Sciatic nerve (tissue), 2 donors: Measurements from ENCODE around the gene HPCAL1. TPM values are rescaled to one million over a fixed set of nuclear protein-coding genes. Genes with fewer than 3 reads are reported as not detected.
A peak's percentile ranks its signal among the peaks of the same experiment; 100 is the strongest.

Source experiments
- ATAC-seq: fragments of 200-7000 bp; cut with Tn5 transposase; one replicate; pipeline ENCODE4 v1.9.1; 2020; ENCODE audit warnings: mild to moderate bottlenecking, moderate library complexity
- DNase-seq: peaks from one replicate; pipeline ENCODE4 v3.0.0-alpha.2; 2020; ENCODE audit warnings: low spot score
- intact Hi-C: fragments of 100-400 bp; cut with DNase I; formaldehyde crosslinking; loops from one replicate; pipeline ENCODE4 v1.14.2; 2022
- total RNA-seq: library from RNA; stranded (reverse); fragmentation: NEBNext Ultra II Directional; extraction: Animal tissue kit (Norgen Biotek cat#: 25700); gene quantifications from one replicate; pipeline ENCODE4 v1.2.1, GENCODE V29; 2021
- donor health status: DM: no; HTN: no; CAD: no.
- donor health status: DM: no; HTN: no; CAD: no.

HPCAL1 gene
- total RNA-seq, 1 donor from 2014 or later, result 31.7 TPM

DNA sequence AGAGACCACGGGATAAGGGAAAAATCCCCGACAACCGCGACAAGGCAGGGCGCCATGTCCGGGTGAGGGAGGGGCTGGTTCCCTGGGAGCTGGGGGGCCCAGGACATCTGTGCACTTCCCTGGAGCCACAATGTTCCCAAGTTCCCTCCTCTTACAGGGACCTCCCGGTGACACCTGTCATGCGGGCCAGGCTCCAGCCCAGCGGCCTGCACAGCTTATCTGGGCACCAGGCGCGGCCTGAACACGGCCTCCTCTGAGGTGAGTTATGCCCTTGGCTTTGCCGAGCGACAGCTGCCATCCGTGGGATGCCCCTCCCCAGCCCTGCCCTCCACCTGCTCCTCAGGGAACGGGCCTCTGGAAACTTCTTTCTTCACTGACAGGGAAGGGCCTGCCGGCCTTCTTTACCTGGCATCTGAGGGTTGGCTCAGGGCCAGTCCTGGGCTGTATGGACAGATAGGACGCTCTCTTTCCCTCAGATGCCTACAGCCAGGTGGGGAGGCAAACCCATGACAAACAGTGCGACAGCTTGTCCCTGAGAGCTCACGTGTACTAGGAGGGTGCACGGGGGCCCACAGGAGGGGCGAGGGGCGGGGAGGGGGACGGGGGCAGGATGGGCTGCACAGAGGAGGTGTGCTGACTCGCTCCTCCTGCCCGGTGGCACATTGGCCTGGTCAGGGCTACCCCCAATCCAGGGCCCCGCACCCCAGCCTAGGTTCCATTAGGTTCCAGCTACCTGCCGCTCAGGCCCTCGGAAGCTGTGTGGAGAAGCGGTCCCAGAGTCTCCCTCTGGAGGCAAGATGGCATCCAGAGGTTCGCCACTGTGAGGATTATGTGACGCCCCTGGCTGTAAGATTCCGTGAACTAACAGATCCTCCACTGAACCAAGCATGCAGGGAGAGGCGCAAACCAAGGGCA is 34.9 kb upstream of the HPCAL1 start:
- ATAC-seq (no peak), DNase-seq (peak; percentile 54)
- intact Hi-C loops, result no loop called here

DNA sequence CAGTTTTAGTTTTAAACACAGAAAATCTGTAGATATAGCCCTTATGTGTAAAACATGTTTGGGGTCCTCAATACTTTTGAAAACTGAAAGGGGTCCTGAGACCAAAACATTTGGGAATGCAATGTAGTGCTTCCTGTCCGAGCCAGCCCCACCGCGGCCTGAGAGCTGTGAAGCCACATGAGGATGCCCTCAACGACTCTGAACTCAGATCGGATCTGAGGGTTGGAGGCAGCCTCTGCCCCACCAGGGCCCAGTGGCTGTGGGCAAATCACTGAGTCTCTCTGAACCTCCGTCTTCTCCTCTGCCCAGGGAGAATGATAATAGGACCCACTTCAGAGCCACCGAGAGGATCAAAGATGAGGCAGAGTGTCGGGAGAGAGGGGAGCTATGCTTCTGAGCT is 33.4 kb upstream of the HPCAL1 start:
- intact Hi-C loops, result no loop called here

GRCh38 chr2:10269711-10270610 is 32.7 kb upstream of the HPCAL1 start:
- ATAC-seq (no peak), DNase-seq (peak; percentile 45)
- intact Hi-C loops, result loop anchor here (10.0 kb wide), 1 partner anchor 135 kb away; no protein-coding TSS in a partner anchor

More for the DNA sequence above, 33.4 kb upstream of the HPCAL1 start:
- DNase-seq, result no peak
- no peak for ATAC-seq

- DNase-seq (no peak), ATAC-seq (no peak)
- intact Hi-C loops, result loop anchor here (10.0 kb wide), 1 partner anchor 133 kb away; no protein-coding TSS in a partner anchor
Observed at GRCh38 chr2:10271509-10271908, 31.2 kb upstream of the HPCAL1 start.

DNA sequence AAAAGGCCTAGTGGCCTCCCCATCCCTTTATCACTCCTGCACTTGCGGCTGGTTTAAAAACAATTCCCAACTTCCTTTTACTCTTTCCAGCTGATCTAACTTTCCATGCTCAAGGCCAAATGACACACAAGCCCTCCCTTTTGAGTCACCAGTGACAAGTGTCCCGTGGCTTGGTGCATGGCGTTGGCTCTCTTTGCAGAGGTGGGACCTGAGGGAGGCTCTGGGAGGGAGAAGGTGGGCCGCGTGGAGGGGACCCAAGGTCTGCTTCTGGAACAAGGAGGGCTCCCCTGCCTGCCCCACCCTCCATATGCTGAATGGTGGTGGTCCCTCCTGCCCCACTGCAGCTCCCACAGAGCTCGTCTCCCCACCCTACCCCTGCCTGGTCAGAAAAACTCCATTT is 30.8 kb upstream of the HPCAL1 start:
- intact Hi-C loops, result loop anchor here (10.0 kb wide), 1 partner anchor 133 kb away; no protein-coding TSS in a partner anchor
- peak; percentile 48 for DNase-seq
- no peak for ATAC-seq

DNA sequence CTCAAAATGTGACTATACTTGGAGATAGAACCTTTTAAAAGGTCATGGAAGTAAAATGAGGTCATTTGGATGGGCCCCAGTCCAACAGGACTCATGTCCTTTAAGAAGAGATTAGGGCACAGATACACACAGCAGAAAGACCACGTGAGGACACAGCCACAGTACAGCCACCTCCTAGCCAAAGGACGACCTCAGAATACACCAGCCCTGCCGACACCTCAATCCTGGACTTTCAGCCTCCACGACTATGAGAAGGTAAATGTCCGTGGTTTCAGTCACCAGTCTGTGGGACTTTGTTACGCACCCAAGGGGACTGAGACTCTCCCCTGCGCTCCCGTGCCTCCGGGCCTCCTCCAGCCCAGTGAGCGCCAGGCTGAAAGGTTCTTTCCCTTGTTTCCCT is 30.2 kb upstream of the HPCAL1 start:
- ATAC-seq (no peak), DNase-seq (no peak)
- intact Hi-C loops, result loop anchor here (10.0 kb wide), 1 partner anchor 132 kb away; no protein-coding TSS in a partner anchor

DNA sequence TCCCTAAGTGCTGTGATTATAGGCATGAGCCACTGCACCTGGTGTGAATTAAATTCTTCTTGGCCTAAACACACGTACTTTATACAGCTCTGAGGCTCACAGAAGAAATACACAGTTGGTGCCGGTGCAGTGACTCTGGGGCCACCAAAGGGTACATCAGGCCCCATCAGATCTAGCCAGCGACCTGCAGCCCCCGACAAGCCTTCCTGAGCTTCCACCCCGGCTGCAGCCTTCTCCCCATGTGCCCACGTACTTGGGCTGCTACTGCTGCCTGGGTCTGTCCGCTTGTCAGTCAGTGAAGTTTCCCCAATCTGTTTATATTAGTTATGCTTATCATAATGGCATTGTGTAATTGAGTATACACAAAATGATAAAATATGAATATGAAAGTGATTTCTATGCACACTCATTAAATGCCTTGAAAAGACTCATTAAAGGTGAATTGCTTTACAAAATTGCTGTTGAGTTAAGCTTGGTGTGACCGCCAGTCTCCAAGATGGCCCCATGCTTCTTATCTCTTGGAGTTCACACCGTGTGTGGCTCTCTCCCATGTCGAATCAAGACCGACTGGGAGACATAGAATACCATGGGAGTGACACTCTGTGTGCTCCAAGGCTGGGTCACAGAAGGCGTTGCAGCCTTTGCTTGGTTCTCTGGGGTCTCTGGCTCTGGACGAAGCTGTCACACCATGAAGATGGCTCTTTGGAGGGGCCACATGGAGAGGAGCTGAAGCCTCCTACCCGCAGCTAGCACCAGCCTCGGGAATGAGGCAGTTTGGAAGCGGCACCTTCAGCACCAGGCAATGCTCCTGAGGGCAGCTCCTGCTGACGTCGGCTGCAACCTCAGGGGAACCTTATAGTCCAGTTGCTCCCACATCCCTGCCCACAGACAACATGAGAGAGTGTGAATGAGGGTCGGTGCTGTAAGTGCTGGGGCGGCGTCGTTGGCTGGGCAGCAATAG is 29.2 kb upstream of the HPCAL1 start:
- intact Hi-C loops, result loop anchor here (10.0 kb wide), 1 partner anchor 131 kb away; no protein-coding TSS in a partner anchor
- DNase-seq, result no peak
- ATAC-seq, result no peak

- no peak for DNase-seq
- intact Hi-C loops, result loop anchor here (10.0 kb wide), 1 partner anchor 130 kb away; no protein-coding TSS in a partner anchor
- ATAC-seq, result no peak
Observed at GRCh38 chr2:10274376-10274775, 28.3 kb upstream of the HPCAL1 start.

GRCh38 chr2:10274983-10275802 is 27.5 kb upstream of the HPCAL1 start:
- intact Hi-C loops, result loop anchor here (10.0 kb wide), 1 partner anchor 130 kb away; no protein-coding TSS in a partner anchor
- DNase-seq, result no peak

GRCh38 chr2:10276481-10277292 is 26.0 kb upstream of the HPCAL1 start:
- DNase-seq (no peak), ATAC-seq (no peak)

More at GRCh38 chr2:10274983-10275802, 27.5 kb upstream of the HPCAL1 start:
- no peak for ATAC-seq

DNA sequence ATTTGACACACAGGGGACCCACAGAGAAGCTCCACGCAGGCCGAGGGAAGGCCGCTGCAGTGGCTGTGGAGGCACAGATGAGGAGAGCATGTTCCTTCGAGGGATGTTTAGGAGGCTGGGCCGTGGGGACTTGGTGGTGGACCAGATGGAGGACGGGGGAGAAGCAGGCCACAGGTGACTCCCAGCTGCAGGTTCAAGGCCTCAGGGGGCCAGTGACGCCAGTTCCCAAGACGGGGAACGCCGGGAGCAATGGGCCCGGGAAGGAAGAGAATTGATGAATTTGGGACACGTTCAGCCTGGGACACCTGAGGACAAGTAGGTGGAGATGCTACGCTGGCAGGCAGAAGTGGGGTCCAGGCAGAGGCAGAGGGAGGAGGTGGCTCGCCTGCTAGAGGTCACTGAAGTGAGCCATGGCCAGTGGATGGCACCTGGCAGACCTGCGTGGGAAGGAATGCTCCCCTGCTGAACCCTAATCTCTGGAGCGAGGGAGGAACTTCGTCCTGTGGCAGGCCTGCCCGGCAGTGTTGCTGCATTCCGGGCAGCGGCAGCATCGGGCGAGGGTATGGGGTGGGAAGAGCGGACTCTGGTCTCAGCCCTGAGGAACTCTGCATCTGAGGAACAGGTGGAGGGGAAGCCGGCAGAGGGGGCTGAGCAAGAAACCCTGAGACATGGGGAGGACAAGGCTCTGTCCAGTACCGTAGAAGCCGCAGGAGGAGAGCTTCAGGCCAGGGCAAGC is 25.2 kb upstream of the HPCAL1 start:
- intact Hi-C loops, result loop anchor here (10.0 kb wide), 1 partner anchor 127 kb away; no protein-coding TSS in a partner anchor
- ATAC-seq (peak; percentile 27), DNase-seq (no peak)

More at GRCh38 chr2:10276481-10277292, 26.0 kb upstream of the HPCAL1 start:
- intact Hi-C loops, result loop anchor here (10.0 kb wide), 1 partner anchor 128 kb away; no protein-coding TSS in a partner anchor

DNA sequence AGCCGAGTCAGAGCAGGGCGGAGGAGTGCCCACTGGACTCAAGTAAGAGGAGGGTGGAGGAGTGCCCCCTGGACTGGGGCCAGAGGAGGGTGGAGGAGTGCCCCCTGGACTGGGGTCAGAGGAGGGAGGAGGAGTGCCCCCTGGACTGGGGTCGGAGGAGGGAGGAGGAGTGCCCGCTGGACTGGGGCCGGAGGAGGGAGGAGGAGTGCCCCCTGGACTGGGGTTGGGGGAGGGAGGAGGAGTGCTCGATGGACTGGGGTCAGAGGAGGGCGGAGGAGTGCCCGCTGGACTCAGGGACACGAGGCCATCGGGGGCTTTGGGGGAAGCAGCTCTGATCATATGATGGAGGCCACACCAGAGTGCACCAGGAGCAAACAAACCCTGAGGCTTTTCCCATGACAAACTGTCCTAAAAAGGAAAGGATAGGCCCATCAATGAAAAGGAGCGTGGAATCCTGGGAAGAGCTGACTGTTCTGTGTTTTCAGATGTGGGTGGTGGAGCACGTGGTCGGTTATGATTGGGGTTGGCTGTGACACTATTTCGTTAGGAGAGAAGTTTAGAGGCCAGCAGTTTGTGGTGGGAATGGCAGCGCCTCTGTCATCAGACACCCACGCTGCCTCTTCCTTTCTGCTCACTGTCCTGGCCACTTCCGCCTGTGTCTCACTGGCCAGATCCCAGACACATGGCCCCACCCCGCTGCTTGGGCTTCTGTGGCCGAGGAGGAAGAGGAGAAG is 24.5 kb upstream of the HPCAL1 start:
- ATAC-seq, result peak; percentile 91
- intact Hi-C loops, result loop anchor here (10.0 kb wide), 1 partner anchor 127 kb away; no protein-coding TSS in a partner anchor
- peak; percentile 84 for DNase-seq

- ATAC-seq, result no peak
- no peak for DNase-seq
- intact Hi-C loops, result loop anchor here (10.0 kb wide), 1 partner anchor 126 kb away; no protein-coding TSS in a partner anchor
Observed at GRCh38 chr2:10278763-10279471, 23.8 kb upstream of the HPCAL1 start.

- ATAC-seq (no peak), DNase-seq (no peak)
- intact Hi-C loops, result loop anchor here (10.0 kb wide), 1 partner anchor 125 kb away; no protein-coding TSS in a partner anchor
Observed at GRCh38 chr2:10279472-10279870, 23.2 kb upstream of the HPCAL1 start.
